ENCODE results near the gene RDH16. TPM values are rescaled to one million over a fixed set of nuclear protein-coding genes. Genes with fewer than 3 reads are reported as not detected.

RDH16 gene
- polyA plus RNA-seq, 2 of the 4 experiments (the other 2 are of a cell fraction), result 0.06 to 0.21 TPM

DNA sequence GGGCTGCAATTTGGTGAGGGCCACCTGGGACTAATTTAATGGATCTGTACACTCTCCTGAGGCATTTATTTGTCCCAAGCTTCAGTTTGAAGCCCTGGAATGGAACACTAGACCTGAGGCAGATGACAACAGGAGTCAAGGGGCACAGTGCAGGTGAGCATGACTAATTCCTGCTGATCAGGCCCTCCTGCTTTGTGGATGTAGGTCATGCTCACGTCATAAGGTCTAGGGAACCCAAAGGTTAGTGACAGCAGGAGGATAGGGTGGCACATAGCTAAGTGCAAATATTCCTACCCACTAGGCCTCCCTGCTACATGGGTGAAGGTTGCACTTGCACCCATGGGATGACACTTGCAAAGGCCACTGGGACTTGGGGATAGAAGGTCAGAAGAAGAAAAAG, 54.0 kb downstream of the RDH16 start:
- Histone ChIP-seq H3K27ac (no peak overlapping the region), H3K4me2 (no peak overlapping the region), H3K4me1 (peaks cover 12% of the 10 kb centered on the region), H3K4me3 (no peak overlapping the region), H3K9me3 (peaks cover 1% of the 10 kb centered on the region; the same call in 1 of the 3 replicates)
- FAIRE-seq, result no peak
- POLR2A ChIA-PET, result no interaction called here
- TF ChIP-seq HOXA7 (CRISPR knock-in tag; IDR thresholded peaks at IDR 0.05) (no peak), RARB (CRISPR knock-in tag; IDR thresholded peaks at IDR 0.05) (no peak), TFCP2L1 (CRISPR knock-in tag; IDR thresholded peaks at IDR 0.05) (no peak), POLR2AphosphoS2 (conservative IDR thresholded peaks at IDR 0.05; ENCODE audit: low read length) (no peak), RCOR1 (IDR thresholded peaks at IDR 0.05; ENCODE audit: low read depth, low read length) (no peak), GATA3 (IDR thresholded peaks at IDR 0.05; ENCODE audit: borderline replicate concordance) (no peak), KDM5A (IDR thresholded peaks at IDR 0.05) (no peak), BHLHE40 (IDR thresholded peaks at IDR 0.05; ENCODE audit: low read depth, low read length) (no peak), EHF (CRISPR knock-in tag; IDR thresholded peaks at IDR 0.05) (no peak), ZNF302 (CRISPR knock-in tag; IDR thresholded peaks at IDR 0.05) (no peak), MAFK (IDR thresholded peaks at IDR 0.05; ENCODE audit: partially characterized antibody) (no peak), HOXB5 (CRISPR knock-in tag; IDR thresholded peaks at IDR 0.05) (no peak), RAD21 (conservative IDR thresholded peaks at IDR 0.05 in 1 of 2, IDR thresholded peaks at IDR 0.05 in 1 of 2) (no peak)
- TF ChIP-seq, protein P1, sequence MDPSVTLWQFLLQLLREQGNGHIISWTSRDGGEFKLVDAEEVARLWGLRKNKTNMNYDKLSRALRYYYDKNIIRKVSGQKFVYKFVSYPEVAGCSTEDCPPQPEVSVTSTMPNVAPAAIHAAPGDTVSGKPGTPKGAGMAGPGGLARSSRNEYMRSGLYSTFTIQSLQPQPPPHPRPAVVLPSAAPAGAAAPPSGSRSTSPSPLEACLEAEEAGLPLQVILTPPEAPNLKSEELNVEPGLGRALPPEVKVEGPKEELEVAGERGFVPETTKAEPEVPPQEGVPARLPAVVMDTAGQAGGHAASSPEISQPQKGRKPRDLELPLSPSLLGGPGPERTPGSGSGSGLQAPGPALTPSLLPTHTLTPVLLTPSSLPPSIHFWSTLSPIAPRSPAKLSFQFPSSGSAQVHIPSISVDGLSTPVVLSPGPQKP (IDR thresholded peaks at IDR 0.05; ENCODE audit: low read depth, low read length), result no peak
- TF ChIP-seq, protein P2, sequence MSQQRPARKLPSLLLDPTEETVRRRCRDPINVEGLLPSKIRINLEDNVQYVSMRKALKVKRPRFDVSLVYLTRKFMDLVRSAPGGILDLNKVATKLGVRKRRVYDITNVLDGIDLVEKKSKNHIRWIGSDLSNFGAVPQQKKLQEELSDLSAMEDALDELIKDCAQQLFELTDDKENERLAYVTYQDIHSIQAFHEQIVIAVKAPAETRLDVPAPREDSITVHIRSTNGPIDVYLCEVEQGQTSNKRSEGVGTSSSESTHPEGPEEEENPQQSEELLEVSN (IDR thresholded peaks at IDR 0.05; ENCODE audit: borderline replicate concordance, low read depth), result no peak
- no peak for ATAC-seq
- 25% methylated on average over 1 of the region's 1 CpG for WGBS (ENCODE audit: missing lambda C conversion rate)
- no peak for DNase-seq (ENCODE audit: low read depth in 1 of 2, low spot score in 1 of 2)
- CTCF ChIA-PET, result interaction anchor here (0.6 kb wide), 1 partner anchor 47 kb away, joined by 3 read pairs; no protein-coding TSS in a partner anchor

Other genes starting within 250 kb of the RDH16 start
- 993 and 1,560 TPM in 2 replicates for gene NACA, start 232.3 kb downstream of the RDH16 start, polyA plus RNA-seq (2011; rRNA removed)
- gene NACA, start 232.3 kb downstream of the RDH16 start, polyA plus RNA-seq (2017; fragmentation: RNase III; extraction: RNeasy Plus Mini Kit Qiagen cat#74134 plus additional on column Dnase treatment), result 2,331 to 2,770 TPM (median 2,562 TPM) in 3 replicates
- 53.9 and 66.8 TPM in 2 replicates for gene PRIM1, start 205.3 kb downstream of the RDH16 start, polyA plus RNA-seq (2011; rRNA removed)
- 43.5 to 48.1 TPM (median 44.4 TPM) in 3 replicates for gene PRIM1, start 205.3 kb downstream of the RDH16 start, polyA plus RNA-seq (2017; fragmentation: RNase III; extraction: RNeasy Plus Mini Kit Qiagen cat#74134 plus additional on column Dnase treatment)
- gene HSD17B6, start 194.3 kb downstream of the RDH16 start, polyA plus RNA-seq (2011; rRNA removed), result 2.0 and 2.6 TPM in 2 replicates
- 2.3 to 2.9 TPM (median 2.7 TPM) in 3 replicates for gene HSD17B6, start 194.3 kb downstream of the RDH16 start, polyA plus RNA-seq (2017; fragmentation: RNase III; extraction: RNeasy Plus Mini Kit Qiagen cat#74134 plus additional on column Dnase treatment)
- 0.13 TPM in 1 of 2 replicates, not detected in the other for gene SDR9C7, start 23.2 kb downstream of the RDH16 start, polyA plus RNA-seq (2011; rRNA removed)
- gene SDR9C7, start 23.2 kb downstream of the RDH16 start, polyA plus RNA-seq (2017; fragmentation: RNase III; extraction: RNeasy Plus Mini Kit Qiagen cat#74134 plus additional on column Dnase treatment), result 0.05 TPM in 1 of 3 replicates, not detected in the others
- gene ZBTB39, start 48.9 kb upstream of the RDH16 start, polyA plus RNA-seq (2011; rRNA removed), result 9.5 and 9.8 TPM in 2 replicates
- gene ZBTB39, start 48.9 kb upstream of the RDH16 start, polyA plus RNA-seq (2017; fragmentation: RNase III; extraction: RNeasy Plus Mini Kit Qiagen cat#74134 plus additional on column Dnase treatment), result 4.3 to 4.7 TPM (median 4.5 TPM) in 3 replicates
- gene TAC3, start 58.9 kb upstream of the RDH16 start, polyA plus RNA-seq (2011; rRNA removed), result 0.16 and 0.26 TPM in 2 replicates
- gene TAC3, start 58.9 kb upstream of the RDH16 start, polyA plus RNA-seq (2017; fragmentation: RNase III; extraction: RNeasy Plus Mini Kit Qiagen cat#74134 plus additional on column Dnase treatment), result not detected in 3 replicates
- gene MYO1A, start 92.5 kb upstream of the RDH16 start, polyA plus RNA-seq (2011; rRNA removed), result 1.9 and 3.1 TPM in 2 replicates
- gene MYO1A, start 92.5 kb upstream of the RDH16 start, polyA plus RNA-seq (2017; fragmentation: RNase III; extraction: RNeasy Plus Mini Kit Qiagen cat#74134 plus additional on column Dnase treatment), result 0.17 to 0.67 TPM (median 0.50 TPM) in 3 replicates
- gene NEMP1, start 121.2 kb upstream of the RDH16 start, polyA plus RNA-seq (2011; rRNA removed), result 24.7 and 28.4 TPM in 2 replicates
- 11.9 to 13.2 TPM (median 12.7 TPM) in 3 replicates for gene NEMP1, start 121.2 kb upstream of the RDH16 start, polyA plus RNA-seq (2017; fragmentation: RNase III; extraction: RNeasy Plus Mini Kit Qiagen cat#74134 plus additional on column Dnase treatment)
- gene NAB2, start 131.5 kb upstream of the RDH16 start, polyA plus RNA-seq (2011; rRNA removed), result 8.6 and 10.1 TPM in 2 replicates
- 7.0 to 9.8 TPM (median 7.8 TPM) in 3 replicates for gene NAB2, start 131.5 kb upstream of the RDH16 start, polyA plus RNA-seq (2017; fragmentation: RNase III; extraction: RNeasy Plus Mini Kit Qiagen cat#74134 plus additional on column Dnase treatment)
- gene STAT6, start 153.8 kb upstream of the RDH16 start, polyA plus RNA-seq (2011; rRNA removed), result 58.8 and 64.6 TPM in 2 replicates
- gene STAT6, start 153.8 kb upstream of the RDH16 start, polyA plus RNA-seq (2017; fragmentation: RNase III; extraction: RNeasy Plus Mini Kit Qiagen cat#74134 plus additional on column Dnase treatment), result 52.9 to 59.0 TPM (median 58.4 TPM) in 3 replicates
- 5.6 and 11.5 TPM in 2 replicates for gene LRP1, start 170.9 kb upstream of the RDH16 start, polyA plus RNA-seq (2011; rRNA removed)
- 8.6 to 9.6 TPM (median 9.4 TPM) in 3 replicates for gene LRP1, start 170.9 kb upstream of the RDH16 start, polyA plus RNA-seq (2017; fragmentation: RNase III; extraction: RNeasy Plus Mini Kit Qiagen cat#74134 plus additional on column Dnase treatment)
- not detected in 2 replicates for gene LRP1-AS, start 190.0 kb upstream of the RDH16 start, polyA plus RNA-seq (2011; rRNA removed)
- not detected in 3 replicates for gene LRP1-AS, start 190.0 kb upstream of the RDH16 start, polyA plus RNA-seq (2017; fragmentation: RNase III; extraction: RNeasy Plus Mini Kit Qiagen cat#74134 plus additional on column Dnase treatment)

All from A549 (cell line).